H1 (cell line): ENCODE measurements around the gene C1orf115. TPM values are rescaled to one million over a fixed set of nuclear protein-coding genes. Genes with fewer than 3 reads are reported as not detected.

ENCODE experiments used
- E2F6 ChIP-seq: IDR thresholded peaks from 2 replicates; pipeline ENCODE4 v1.6.1; 2012; ENCODE audit warnings: inconsistent platforms
- polyA plus RNA-seq, 7 experiments: library from polyadenylated mRNA; depleted of rRNA in 3 of 7; stranded (reverse) in 5 of 7; unstranded in 2 of 7; fragments of >200 nt in 5 of 7; fragments of 200-250 nt in 2 of 7; gene quantifications; 1 replicate in 5 of 7; 2 replicates in 1 of 7; 4 replicates in 1 of 7; pipeline versions ENCODE4 v1.2.1 to v1.2.3, GENCODE V29; 2011 to 2013; ENCODE audit warnings: missing spikeins in 2 of 7, mixed read lengths in 2 of 7
- total RNA-seq: library from RNA; stranded (reverse); fragmentation: NEBNext Ultra II Directional; extraction: Animal tissue kit (Norgen Biotek cat#: 25700); gene quantifications from 2 replicates; pipeline ENCODE4 v1.2.1, GENCODE V29; 2021

C1orf115 gene
- total and polyA plus RNA-seq, 2 of the 8 experiments (the other 6 are each of a cell fraction or from before 2014, with no cell fraction given) = 3.5 to 5.6 TPM

- TF ChIP-seq E2F6 = no peak
Measured at GRCh38 chr1:220701974-220702373, 11.8 kb downstream of the C1orf115 start (continued).
